PFSK-1 (cell line): Measurements from ENCODE around the gene RPUSD4.

ENCODE experiments used
- FOXP2 ChIP-seq: optimal IDR thresholded peaks from 2 replicates; pipeline ENCODE3; 2011; ENCODE audit warnings: borderline replicate concordance, control low read depth, inconsistent platforms; ENCODE audit not compliant: insufficient read depth; ENCODE audit errors: extremely low read length, extremely low read depth
- POLR2AphosphoS5 ChIP-seq: IDR thresholded peaks from 2 replicates; pipeline ENCODE4 v1.6.1; 2012; ENCODE audit warnings: low read depth, mild to moderate bottlenecking, control low read depth, low read length, moderate library complexity
- TF ChIP-seq, protein P1 (sequence below), 2 experiments: IDR thresholded peaks; 2 replicates each; pipeline versions ENCODE4 v1.6.1 to v1.8.0; 2011 to 2012; ENCODE audit warnings: low read depth in 2 of 2, low read length in 2 of 2, control low read depth in 1 of 2, inconsistent platforms in 1 of 2, mild to moderate bottlenecking in 1 of 2, moderate library complexity in 1 of 2; ENCODE audit not compliant: insufficient read depth in 1 of 2

Gene RPUSD4

DNA sequence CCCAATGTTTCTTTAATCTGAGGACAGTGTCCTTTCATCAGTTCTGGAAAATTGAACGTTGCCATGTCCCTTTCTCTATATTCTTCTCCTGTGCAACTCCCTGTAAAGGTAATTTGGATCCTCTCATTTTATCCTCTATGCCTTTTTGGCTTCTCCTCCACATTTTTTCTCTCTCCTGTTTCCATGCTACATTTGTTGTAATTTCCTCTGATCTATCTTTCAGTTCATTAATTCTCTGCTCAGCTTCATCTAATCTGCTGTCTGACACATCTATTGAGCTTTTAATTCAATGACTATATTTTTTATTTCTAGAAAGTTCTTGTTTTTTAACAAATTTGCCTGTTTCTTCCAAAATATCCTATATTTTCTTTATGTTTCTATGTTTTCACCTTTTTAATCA is 59.3 kb downstream of the RPUSD4 start:
- TF ChIP-seq POLR2AphosphoS5 (no peak), FOXP2 (no peak)
- TF ChIP-seq, protein P1, sequence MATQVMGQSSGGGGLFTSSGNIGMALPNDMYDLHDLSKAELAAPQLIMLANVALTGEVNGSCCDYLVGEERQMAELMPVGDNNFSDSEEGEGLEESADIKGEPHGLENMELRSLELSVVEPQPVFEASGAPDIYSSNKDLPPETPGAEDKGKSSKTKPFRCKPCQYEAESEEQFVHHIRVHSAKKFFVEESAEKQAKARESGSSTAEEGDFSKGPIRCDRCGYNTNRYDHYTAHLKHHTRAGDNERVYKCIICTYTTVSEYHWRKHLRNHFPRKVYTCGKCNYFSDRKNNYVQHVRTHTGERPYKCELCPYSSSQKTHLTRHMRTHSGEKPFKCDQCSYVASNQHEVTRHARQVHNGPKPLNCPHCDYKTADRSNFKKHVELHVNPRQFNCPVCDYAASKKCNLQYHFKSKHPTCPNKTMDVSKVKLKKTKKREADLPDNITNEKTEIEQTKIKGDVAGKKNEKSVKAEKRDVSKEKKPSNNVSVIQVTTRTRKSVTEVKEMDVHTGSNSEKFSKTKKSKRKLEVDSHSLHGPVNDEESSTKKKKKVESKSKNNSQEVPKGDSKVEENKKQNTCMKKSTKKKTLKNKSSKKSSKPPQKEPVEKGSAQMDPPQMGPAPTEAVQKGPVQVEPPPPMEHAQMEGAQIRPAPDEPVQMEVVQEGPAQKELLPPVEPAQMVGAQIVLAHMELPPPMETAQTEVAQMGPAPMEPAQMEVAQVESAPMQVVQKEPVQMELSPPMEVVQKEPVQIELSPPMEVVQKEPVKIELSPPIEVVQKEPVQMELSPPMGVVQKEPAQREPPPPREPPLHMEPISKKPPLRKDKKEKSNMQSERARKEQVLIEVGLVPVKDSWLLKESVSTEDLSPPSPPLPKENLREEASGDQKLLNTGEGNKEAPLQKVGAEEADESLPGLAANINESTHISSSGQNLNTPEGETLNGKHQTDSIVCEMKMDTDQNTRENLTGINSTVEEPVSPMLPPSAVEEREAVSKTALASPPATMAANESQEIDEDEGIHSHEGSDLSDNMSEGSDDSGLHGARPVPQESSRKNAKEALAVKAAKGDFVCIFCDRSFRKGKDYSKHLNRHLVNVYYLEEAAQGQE (IDR thresholded peaks at IDR 0.05; ENCODE audit: insufficient read depth in 1 of 2, low read depth in 2 of 2, low read length in 2 of 2) = no peak
